Hypothalamus (tissue), 51 donors: Measurements from ENCODE around the gene FKBP10.

Source experiments
- DNase-seq, 51 donors: peaks; one replicate each; lab custom pipeline; 2025; lab: John Stamatoyannopoulos, UW

FKBP10 gene, protein sequence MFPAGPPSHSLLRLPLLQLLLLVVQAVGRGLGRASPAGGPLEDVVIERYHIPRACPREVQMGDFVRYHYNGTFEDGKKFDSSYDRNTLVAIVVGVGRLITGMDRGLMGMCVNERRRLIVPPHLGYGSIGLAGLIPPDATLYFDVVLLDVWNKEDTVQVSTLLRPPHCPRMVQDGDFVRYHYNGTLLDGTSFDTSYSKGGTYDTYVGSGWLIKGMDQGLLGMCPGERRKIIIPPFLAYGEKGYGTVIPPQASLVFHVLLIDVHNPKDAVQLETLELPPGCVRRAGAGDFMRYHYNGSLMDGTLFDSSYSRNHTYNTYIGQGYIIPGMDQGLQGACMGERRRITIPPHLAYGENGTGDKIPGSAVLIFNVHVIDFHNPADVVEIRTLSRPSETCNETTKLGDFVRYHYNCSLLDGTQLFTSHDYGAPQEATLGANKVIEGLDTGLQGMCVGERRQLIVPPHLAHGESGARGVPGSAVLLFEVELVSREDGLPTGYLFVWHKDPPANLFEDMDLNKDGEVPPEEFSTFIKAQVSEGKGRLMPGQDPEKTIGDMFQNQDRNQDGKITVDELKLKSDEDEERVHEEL

DNA sequence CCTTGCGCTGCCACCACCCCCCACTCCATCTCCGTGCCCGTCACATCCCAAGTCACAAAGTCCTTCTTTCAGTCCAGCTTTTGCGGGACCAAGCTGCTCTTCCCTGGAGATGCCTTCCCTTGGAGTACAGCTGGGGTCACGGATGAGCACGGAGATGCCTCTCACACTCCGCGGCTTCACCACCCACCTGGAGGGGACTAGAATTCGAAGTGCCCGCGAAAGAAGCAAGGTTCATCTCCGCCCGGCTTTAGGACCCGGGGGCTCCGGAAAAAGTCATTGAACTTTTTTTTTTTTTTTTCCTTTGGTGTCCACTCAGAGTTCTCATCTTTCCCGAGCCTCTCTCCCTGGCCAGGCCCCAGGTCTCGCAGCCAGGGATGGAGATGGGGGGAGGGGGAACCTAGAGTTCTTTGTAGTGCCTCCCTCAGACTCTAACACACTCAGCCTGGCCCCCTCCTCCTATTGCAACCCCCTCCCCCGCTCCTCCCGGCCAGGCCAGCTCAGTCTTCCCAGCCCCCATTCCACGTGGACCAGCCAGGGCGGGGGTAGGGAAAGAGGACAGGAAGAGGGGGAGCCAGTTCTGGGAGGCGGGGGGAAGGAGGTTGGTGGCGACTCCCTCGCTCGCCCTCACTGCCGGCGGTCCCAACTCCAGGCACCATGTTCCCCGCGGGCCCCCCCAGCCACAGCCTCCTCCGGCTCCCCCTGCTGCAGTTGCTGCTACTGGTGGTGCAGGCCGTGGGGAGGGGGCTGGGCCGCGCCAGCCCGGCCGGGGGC lies at the start of gene FKBP10:
TSS of gene FKBP10 (plus strand) at position 624 of the 771 bp plus-strand sequence. CDS start at position 655, 31 bp downstream.
- peak in 38 of 51 donors; percentile 12 to 79 (median 46) for DNase-seq

- no peak for DNase-seq
Measured at GRCh38 chr17:41763327-41763726, 49.5 kb upstream of the FKBP10 start.

- DNase-seq, result no peak
Measured at GRCh38 chr17:41766135-41766534, 46.7 kb upstream of the FKBP10 start.

DNA sequence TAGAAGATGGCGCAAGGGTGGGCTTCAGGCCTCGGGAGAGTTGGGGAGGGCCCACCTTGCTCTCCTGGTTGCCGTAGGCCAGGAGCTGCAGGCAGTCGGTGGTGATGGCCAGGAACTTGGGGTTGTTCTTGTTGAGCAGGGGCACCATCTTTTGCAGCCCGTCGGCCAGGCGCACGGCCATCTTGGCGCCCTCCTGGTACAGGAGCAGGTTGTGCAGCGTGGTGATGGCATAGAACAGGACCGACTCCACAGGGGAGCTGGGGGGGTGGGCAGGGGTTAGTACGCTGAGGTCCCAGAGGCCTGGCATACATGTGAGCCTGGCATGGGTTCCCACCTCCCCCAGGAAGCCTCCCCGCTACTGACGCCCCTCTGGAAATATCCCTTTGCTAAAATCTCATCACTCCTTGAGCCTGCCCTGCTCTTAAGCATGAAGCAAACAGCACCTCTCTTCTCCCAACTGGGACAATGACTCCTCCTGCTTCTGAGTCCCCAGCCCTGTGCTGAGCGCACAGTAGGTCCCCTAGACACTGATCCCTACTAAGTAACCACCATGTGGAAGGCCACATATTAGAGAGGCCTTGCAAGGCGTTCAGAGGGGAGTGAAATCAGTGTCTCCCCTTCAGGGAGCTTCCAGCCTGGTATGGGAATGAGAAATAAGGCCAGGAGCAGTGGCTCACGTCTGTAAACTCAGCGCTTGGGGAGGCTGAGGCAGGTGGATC lies 45.3 kb upstream of the FKBP10 start:
- DNase-seq, result no peak

GRCh38 chr17:41768682-41769288 lies 44.0 kb upstream of the FKBP10 start:
- DNase-seq, result no peak

DNA sequence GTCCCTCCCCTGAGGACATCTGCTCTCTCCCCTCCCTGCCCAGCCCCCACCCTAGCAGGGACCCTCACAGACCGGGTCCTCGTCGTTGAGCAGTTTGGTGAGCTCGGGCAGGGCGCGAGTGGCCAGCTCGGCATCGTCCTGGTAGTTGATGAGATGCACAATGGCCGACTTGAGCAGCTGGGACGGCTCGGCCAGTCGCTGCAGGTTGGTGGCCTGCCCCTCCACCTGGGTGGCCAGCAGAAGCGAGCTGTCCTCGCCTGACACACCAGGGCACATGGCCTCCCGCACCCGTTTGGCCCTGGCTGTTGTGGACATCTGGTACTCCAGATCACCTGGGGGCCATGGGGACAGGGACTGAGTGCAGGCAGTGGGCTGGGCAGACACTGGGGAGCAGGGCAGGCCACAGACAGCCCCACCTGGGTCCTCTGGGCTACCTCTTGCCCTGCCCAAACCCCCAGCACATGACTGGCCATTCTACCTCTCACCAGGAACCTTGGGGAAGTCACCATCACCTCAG lies 43.4 kb upstream of the FKBP10 start:
- no peak for DNase-seq

DNA sequence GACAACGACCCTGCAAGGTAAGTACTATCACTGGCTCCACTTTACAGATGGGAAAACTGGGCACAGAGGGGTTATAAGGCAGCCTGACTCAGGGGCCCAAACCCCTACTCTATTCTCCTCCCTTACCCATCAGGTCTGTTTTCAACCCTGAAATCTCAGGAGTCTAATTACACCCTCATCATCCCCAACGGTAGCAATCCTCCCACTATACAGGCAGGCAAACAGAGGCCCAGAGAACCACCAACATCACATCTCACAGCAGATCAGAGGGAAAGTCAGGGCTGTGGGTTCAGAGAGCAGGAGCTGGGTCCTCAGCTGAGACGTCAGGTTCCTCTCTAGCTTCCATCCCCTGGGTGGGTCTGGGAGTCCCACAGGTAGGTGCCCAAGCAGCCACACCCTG lies 42.8 kb upstream of the FKBP10 start:
- DNase-seq, result no peak

GRCh38 chr17:41771389-41772206 lies 41.2 kb upstream of the FKBP10 start:
- no peak for DNase-seq

DNA sequence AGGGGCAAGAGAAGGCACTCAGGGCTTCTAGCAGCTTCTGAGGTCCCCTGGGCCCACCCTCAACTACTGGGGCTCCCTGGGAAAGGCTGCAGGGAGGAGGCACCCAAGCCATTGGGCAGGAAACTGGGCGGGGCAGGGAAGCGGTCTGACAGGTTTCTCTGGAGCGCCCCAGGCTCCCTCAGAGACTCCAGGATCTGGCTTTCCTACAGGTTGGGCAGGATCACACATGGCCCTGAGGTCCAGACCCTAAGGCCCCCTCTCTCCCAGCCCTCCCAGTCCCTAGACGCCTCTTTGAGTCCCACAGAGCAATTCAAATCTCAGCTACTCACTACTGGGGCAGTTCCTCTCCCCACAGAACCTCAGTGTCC lies 40.6 kb upstream of the FKBP10 start:
- DNase-seq, result no peak

- DNase-seq, result no peak
Measured at GRCh38 chr17:41772586-41773189, 40.1 kb upstream of the FKBP10 start.

- no peak for DNase-seq
Measured at GRCh38 chr17:41773190-41773588, 39.6 kb upstream of the FKBP10 start.

DNA sequence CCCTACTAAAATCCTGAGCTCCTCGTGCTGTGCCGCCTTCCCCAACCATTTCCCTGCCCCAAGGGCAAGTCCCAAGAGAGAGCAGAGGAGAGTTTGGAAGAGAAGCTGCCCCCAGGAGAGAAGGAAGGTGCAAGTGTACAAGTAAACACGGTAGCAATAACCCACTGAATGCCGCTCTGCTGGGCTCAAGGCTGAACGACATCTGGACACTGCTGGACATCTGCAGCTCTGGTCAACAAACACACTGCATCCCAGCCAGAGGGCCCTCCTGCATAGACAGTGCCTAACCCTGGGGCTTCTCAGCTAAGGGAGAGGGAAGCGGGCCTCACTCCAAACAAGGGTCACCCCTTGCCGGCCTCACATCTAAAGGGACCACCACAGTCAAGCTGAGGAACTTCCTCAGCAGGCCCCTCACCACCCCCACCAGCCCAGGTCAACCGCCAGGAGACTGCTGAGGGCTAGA lies 39.0 kb upstream of the FKBP10 start:
- peak in 6 of 51 donors; percentile 13 to 48 (median 30) for DNase-seq

DNA sequence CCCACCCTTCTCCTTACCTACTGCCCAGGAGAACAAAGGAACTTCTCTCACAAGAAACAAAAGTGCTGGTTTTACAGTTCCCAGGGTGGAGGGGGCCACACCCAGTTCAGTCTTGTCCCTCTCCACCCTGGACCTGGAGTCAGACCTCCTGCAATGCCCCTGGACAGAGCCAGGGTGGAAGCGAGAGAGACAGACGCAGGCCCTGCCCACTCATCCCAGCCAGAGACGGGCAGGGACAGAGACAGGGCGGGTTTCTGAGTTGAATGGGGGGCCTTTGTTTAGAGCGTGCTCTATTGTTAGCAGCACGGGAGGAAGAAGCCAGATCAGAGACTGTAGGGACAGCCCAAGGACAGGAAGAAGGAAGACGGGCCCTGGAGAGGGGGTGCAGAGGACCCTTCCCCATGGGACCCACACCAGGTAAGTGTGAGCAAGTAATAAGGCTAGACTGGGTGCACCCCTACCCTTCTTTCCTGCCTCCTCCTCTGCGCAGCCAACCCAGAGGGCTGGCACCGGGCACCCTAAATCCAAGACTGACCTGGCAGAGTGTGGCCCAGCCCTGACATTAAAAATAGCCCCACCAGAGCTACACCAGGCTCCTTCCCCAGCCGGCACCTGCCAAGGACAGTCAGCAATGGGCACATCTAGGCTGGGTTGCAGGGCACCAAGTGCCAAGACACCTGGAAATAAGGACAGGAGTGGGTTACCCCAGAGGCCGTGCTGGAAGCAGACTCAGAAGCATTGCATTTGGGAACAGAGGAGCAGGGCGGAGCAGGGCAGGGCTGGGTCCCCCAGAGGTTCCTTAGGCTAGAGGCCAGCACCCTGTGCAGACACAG lies 37.2 kb upstream of the FKBP10 start:
- peak in 39 of 51 donors; percentile 7 to 81 (median 48) for DNase-seq

GRCh38 chr17:41776262-41776900 lies 36.4 kb upstream of the FKBP10 start:
- DNase-seq, result peak in 9 of 51 donors; percentile 7 to 28 (median 24)

- peak in 16 of 51 donors; percentile 12 to 65 (median 32) for DNase-seq
Measured at GRCh38 chr17:41777157-41777573, 35.6 kb upstream of the FKBP10 start.

DNA sequence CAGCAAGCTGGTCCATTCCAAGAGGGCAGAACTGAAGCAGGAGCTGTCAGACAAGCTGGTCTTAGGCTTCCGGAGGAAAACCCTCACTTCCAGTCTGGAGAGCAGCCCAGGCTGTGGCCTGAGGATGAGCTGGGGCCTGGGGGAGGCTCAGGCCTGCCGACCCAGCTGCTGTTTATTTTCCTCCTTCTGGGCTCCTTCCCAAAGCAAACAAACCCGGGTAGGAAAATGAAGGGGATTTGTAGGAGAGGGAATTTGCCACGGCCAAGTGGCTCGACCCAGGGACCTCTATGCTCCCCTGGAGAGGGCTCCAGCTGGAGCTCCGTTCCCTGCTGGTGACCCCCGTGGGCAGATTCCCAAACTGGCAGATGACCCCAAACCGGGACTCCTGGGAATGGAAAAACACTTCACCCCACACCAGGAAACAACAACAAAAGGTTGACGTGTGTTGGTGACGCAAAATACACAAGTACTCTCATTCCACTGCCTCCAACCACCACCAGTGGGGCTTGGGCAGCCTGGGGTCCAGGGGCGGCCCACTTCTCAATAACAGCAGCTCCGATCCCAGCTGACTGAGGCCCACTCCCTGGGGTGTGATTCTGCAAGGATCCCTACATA lies 35.1 kb upstream of the FKBP10 start:
- DNase-seq, result peak in 34 of 51 donors; percentile 9 to 82 (median 44)

GRCh38 chr17:41779954-41780353 lies 32.9 kb upstream of the FKBP10 start:
- no peak for DNase-seq
